Left lung (tissue), 10 donors: ENCODE data around the gene TRERF1. TPM values are rescaled to one million over a fixed set of nuclear protein-coding genes. Genes with fewer than 3 reads are reported as not detected.
A peak's percentile ranks its signal among the peaks of the same experiment; 100 is the strongest.

Source experiments
- ATAC-seq: fragments of 200-7000 bp; cut with Tn5 transposase; one replicate; pipeline ENCODE4 v1.9.1; 2020; ENCODE audit warnings: moderate library complexity
- DNase-seq, 4 donors: peaks; one replicate each; pipeline ENCODE4 v3.0.0-alpha.2; 2013 to 2020
- H3K27ac ChIP-seq, 2 donors: fragments of 200-600 bp; sonication (generic) in 1 of 2; one replicate each; pipeline versions ENCODE4 v1.5.0 to v1.8.0; 2020 to 2021
- H3K27me3 ChIP-seq, 2 donors: fragments of 200-600 bp; sonication (generic) in 1 of 2; one replicate each; pipeline versions ENCODE4 v1.5.0 to v1.8.0; 2020 to 2021
- H3K36me3 ChIP-seq, 2 donors: fragments of 200-600 bp; sonication (generic) in 1 of 2; one replicate each; pipeline versions ENCODE4 v1.5.0 to v1.8.0; 2020 to 2021
- H3K4me1 ChIP-seq, 2 donors: fragments of 200-600 bp; one replicate each; pipeline ENCODE4 v1.8.0; 2021
- H3K4me3 ChIP-seq, 2 donors: fragments of 200-600 bp; sonication (generic) in 1 of 2; one replicate each; pipeline versions ENCODE4 v1.5.0 to v1.8.0; 2020 to 2021; ENCODE audit warnings: mild to moderate bottlenecking in 1 of 2
- H3K9me3 ChIP-seq, 2 donors: fragments of 200-600 bp; sonication (generic) in 1 of 2; one replicate each; pipeline versions ENCODE4 v1.5.0 to v1.8.0; 2020 to 2021
- intact Hi-C, 2 donors: fragments of 100-400 bp; cut with DNase I; formaldehyde crosslinking; loops; one replicate each; pipeline versions ENCODE4 v1.11.2 to v1.14.2; 2022
- polyA plus RNA-seq, 6 donors: library from polyadenylated mRNA; unstranded; fragments of 120-200 nt; gene quantifications; one replicate each; pipeline ENCODE4 v1.2.1, GENCODE V29; 2013; ENCODE audit not compliant: insufficient read length in 6 of 6
- total RNA-seq, 2 donors: library from RNA; stranded (reverse); fragmentation: NEBNext Ultra II Directional; extraction: Animal tissue kit (Norgen Biotek cat#: 25700); gene quantifications; one replicate each; pipeline ENCODE4 v1.2.1, GENCODE V29; 2021
- TF ChIP-seq, protein P1 (sequence below), 2 donors: fragments of 200-600 bp; sonication (generic) in 1 of 2; IDR thresholded peaks; one replicate each; pipeline versions ENCODE4 v1.5.0 to v1.8.0; 2021; ENCODE audit warnings: antibody characterized with exemption in 2 of 2
- donor health status: DM: no; HTN: yes; CAD: no.
- donor health status: DM: no; HTN: no; CAD: no.

Gene TRERF1
- total and polyA plus RNA-seq, 8 donors: 3.7 to 24.9 (median 20.7) TPM

DNA sequence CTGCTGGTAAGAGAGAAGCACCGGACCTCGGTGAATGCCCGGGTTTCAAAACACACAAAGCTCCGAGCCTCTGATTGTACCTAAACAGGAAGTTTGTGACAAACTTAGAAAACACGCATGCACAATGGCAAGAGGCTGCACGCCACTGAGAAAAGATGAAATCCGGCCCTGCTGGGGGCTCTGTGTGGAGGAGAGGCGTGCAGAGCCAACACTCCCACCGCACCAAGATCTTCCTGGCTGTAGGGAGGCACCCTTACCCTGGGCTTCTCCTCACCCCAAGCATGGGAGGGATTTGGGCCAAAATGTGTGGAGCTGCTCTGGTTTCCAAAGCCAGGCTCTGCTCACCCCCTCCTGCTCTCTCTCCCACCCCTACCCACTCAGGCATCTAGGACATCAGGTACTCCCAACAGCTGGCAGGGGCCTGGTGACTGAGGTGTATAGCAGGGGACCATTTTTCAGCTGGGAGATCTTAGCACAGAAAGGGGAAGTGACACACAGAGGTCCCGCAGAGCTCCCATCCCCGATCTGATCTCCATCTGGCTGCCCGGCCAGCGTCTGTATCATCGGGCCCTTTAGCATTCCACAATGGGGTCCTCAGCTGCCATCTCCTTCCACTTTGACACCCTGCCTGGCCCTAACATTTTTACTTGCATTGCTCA, 84.2 kb downstream of the TRERF1 start:
- TF ChIP-seq, protein P1, sequence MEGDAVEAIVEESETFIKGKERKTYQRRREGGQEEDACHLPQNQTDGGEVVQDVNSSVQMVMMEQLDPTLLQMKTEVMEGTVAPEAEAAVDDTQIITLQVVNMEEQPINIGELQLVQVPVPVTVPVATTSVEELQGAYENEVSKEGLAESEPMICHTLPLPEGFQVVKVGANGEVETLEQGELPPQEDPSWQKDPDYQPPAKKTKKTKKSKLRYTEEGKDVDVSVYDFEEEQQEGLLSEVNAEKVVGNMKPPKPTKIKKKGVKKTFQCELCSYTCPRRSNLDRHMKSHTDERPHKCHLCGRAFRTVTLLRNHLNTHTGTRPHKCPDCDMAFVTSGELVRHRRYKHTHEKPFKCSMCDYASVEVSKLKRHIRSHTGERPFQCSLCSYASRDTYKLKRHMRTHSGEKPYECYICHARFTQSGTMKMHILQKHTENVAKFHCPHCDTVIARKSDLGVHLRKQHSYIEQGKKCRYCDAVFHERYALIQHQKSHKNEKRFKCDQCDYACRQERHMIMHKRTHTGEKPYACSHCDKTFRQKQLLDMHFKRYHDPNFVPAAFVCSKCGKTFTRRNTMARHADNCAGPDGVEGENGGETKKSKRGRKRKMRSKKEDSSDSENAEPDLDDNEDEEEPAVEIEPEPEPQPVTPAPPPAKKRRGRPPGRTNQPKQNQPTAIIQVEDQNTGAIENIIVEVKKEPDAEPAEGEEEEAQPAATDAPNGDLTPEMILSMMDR (IDR thresholded peaks at IDR 0.05): no peak
- Histone ChIP-seq H3K4me1 (peaks cover 0 to 81% of the 10 kb centered on the region in 2 donors), H3K4me3 (peak overlapping the region in 1 of 2 donors; percentile 11), H3K36me3 (no peaks in the 10 kb centered on the region), H3K9me3 (no peaks in the 10 kb centered on the region), H3K27me3 (no peaks in the 10 kb centered on the region), H3K27ac (peak overlapping the region; percentile 67 to 96)
- intact Hi-C loops: no loop called here
- DNase-seq (peak in 1 of 4 donors; percentile 49), ATAC-seq (peak; percentile 52)

DNA sequence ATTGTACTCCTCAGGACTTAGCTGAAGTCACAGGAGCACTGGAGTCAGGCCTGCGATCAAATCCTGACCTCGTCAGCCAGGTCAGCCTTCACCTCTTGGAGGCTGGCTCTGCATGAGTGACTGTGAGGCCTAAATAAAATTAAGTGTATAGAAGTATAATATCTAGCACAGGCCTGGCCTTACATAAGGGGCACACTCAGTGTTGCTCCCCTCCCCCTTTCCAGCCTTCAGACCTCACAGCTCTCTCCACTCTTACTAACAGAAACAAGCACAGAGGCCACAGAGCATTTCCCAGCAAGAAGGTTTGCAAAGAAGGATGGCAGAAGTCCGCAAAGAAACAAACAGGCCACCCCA, 84.8 kb downstream of the TRERF1 start:
- Histone ChIP-seq H3K27ac (peak overlapping the region; percentile 67 to 96), H3K9me3 (no peaks in the 10 kb centered on the region), H3K4me3 (peak overlapping the region in 1 of 2 donors; percentile 11), H3K4me1 (peaks cover 0 to 78% of the 10 kb centered on the region in 2 donors), H3K36me3 (no peaks in the 10 kb centered on the region), H3K27me3 (no peaks in the 10 kb centered on the region)
- no peak for DNase-seq
- intact Hi-C loops: no loop called here
- ATAC-seq: no peak
- TF ChIP-seq, protein P1 (IDR thresholded peaks at IDR 0.05): no peak

DNA sequence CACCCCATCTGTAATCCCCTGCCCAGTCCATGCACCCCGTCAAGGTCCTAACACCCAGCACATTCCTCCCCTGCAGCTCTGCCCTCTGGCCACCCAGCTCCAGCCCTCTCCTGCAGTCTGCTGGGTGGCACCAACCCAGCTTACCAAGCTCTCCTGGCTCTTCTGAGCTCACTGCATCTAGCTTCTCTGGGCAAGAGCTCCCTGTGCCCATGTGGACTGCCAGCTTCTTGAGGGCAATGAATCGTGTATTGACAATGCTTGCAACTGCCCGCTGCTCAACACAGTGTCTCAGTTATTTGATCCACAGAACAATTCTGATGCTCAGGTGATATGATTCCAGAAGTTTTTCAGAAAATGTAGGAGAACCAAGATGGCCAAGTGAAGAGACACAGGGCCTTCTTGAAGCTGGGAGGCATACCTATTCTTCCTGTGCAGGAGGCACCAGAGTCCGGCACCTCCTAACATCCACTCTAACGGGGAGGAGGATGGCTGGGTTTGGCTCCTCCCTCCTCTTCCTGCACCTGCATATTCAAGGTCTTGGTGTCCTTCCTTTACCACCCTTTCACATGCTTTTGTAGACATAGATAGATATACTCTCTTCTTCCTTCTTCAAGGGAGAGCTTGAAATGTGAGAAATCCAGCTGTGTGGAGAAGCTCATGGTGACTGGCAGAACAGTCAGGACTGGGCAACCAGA, 85.6 kb downstream of the TRERF1 start:
- DNase-seq (no peak), ATAC-seq (no peak)
- TF ChIP-seq, protein P1 (IDR thresholded peaks at IDR 0.05): no peak
- H3K27me3 ChIP-seq: no peaks in the 10 kb centered on the region
- peak overlapping the region in 1 of 2 donors; percentile 96 for H3K27ac ChIP-seq
- H3K9me3 ChIP-seq: no peaks in the 10 kb centered on the region
- peaks cover 0 to 71% of the 10 kb centered on the region in 2 donors for H3K4me1 ChIP-seq
- intact Hi-C loops: no loop called here
- H3K4me3 ChIP-seq: no peak overlapping the region
- H3K36me3 ChIP-seq: no peaks in the 10 kb centered on the region

DNA sequence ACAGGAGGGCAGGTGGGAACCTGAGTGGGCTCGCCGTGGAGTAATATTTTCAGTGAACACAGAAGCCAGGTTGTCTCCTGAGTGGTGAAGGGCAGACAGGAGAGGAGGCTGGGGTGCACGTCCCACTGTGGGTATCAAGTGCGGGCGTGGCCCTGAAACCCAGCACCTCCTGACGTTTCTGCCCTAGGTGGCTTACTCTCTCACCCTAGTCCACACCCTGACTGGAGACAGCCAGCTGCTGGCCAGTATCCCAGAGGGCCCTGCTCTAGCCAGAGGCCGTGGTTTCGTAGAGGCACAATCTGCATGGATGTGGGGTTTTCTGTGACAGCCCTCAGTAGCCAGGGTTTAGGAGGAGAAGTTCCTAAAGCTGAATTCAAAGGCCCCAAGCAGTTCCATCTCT, 86.7 kb downstream of the TRERF1 start:
- Histone ChIP-seq H3K27ac (peak overlapping the region in 1 of 2 donors; percentile 96), H3K4me1 (peaks cover 0 to 66% of the 10 kb centered on the region in 2 donors)

More for the DNA sequence above, 86.7 kb downstream of the TRERF1 start:
- TF ChIP-seq, protein P1 (IDR thresholded peaks at IDR 0.05): no peak
- no peak for ATAC-seq
- DNase-seq: no peak
- no peaks in the 10 kb centered on the region for H3K9me3 ChIP-seq
- intact Hi-C loops: no loop called here
- no peaks in the 10 kb centered on the region for H3K27me3 ChIP-seq
- H3K4me3 ChIP-seq: no peak overlapping the region
- H3K36me3 ChIP-seq: no peaks in the 10 kb centered on the region
